Measurements from ENCODE around the gene RABGAP1.

- no peak for TF ChIP-seq CTCF (IDR thresholded peaks at IDR 0.05)
- no peak for TF ChIP-seq POLR2A (IDR thresholded peaks at IDR 0.05)
- no peak for TF ChIP-seq POLR2AphosphoS5 (IDR thresholded peaks at IDR 0.05)
These were observed 70.6 kb downstream of the RABGAP1 start for GRCh38 chr9:123011380-123011779.
